ENCODE results near the gene CD2AP.

GRCh38 chr6:47452899-47453298 is 24.7 kb upstream of the CD2AP start:
- TF ChIP-seq, protein P1, sequence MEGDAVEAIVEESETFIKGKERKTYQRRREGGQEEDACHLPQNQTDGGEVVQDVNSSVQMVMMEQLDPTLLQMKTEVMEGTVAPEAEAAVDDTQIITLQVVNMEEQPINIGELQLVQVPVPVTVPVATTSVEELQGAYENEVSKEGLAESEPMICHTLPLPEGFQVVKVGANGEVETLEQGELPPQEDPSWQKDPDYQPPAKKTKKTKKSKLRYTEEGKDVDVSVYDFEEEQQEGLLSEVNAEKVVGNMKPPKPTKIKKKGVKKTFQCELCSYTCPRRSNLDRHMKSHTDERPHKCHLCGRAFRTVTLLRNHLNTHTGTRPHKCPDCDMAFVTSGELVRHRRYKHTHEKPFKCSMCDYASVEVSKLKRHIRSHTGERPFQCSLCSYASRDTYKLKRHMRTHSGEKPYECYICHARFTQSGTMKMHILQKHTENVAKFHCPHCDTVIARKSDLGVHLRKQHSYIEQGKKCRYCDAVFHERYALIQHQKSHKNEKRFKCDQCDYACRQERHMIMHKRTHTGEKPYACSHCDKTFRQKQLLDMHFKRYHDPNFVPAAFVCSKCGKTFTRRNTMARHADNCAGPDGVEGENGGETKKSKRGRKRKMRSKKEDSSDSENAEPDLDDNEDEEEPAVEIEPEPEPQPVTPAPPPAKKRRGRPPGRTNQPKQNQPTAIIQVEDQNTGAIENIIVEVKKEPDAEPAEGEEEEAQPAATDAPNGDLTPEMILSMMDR (IDR thresholded peaks at IDR 0.05; ENCODE audit: insufficient read depth, low read depth, low read length), result no peak
- no peak for TF ChIP-seq EZH2 (IDR thresholded peaks at IDR 0.05; ENCODE audit: insufficient read depth, low read length)
